Colonic mucosa (tissue), 4 donors: Measurements from ENCODE around the gene ZNF804A. TPM values are rescaled to one million over a fixed set of nuclear protein-coding genes. Genes with fewer than 3 reads are reported as not detected.

Source experiments
- DNase-seq: peaks from one replicate; pipeline ENCODE4 v3.0.0-alpha.2; 2020
- H3K27ac ChIP-seq: fragments of 200-600 bp; one replicate; pipeline ENCODE4 v1.8.0; 2021
- H3K27me3 ChIP-seq: fragments of 200-600 bp; one replicate; pipeline ENCODE4 v1.8.0; 2021
- H3K36me3 ChIP-seq: fragments of 200-600 bp; one replicate; pipeline ENCODE4 v1.8.0; 2021
- H3K4me1 ChIP-seq: fragments of 200-600 bp; one replicate; pipeline ENCODE4 v1.8.0; 2021; ENCODE audit warnings: mild to moderate bottlenecking
- H3K4me3 ChIP-seq: fragments of 200-600 bp; one replicate; pipeline ENCODE4 v1.8.0; 2021
- H3K9ac ChIP-seq, 2 donors: one replicate each; pipeline ENCODE4 v1.7.0; 2013; ENCODE audit warnings: control low read depth in 2 of 2, low read depth in 2 of 2, low read length in 2 of 2
- H3K9me3 ChIP-seq: fragments of 200-600 bp; one replicate; pipeline ENCODE4 v1.8.0; 2021
- CTCF ChIP-seq: fragments of 200-600 bp; IDR thresholded peaks from one replicate; pipeline ENCODE4 v1.8.0; 2022; ENCODE audit warnings: antibody characterized with exemption, mild to moderate bottlenecking
- intact Hi-C: fragments of 100-400 bp; cut with DNase I; formaldehyde crosslinking; loops from one replicate; pipeline ENCODE4 v1.14.1; 2022
- total RNA-seq, 2 donors: library from RNA; stranded (reverse); fragmentation: NEBNext Ultra II Directional in 1 of 2; extraction: Animal tissue kit (Norgen Biotek cat#: 25700) in 1 of 2; gene quantifications; one replicate each; pipeline ENCODE4 v1.2.1, GENCODE V29; 2021
- donor health status: healthy.
- donor health status: DM: no; HTN: no; CAD: no.
- donor health status: DM: no; HTN: no; CAD: no.

ZNF804A gene
- total RNA-seq, 2 donors from 2014 or later, result 0.13 TPM; not detected in 1

GRCh38 chr2:184556639-184557038 is 41.7 kb upstream of the ZNF804A start:
- no peak for TF ChIP-seq CTCF
- no peaks in the 10 kb centered on the region for H3K27me3 ChIP-seq
- no peaks in the 10 kb centered on the region for H3K4me1 ChIP-seq
- no peak overlapping the region for H3K27ac ChIP-seq
- H3K36me3 ChIP-seq, result no peaks in the 10 kb centered on the region
- intact Hi-C loops, result no loop called here
- H3K9ac ChIP-seq, result no peak overlapping the region
- no peak for DNase-seq
- no peaks in the 10 kb centered on the region for H3K9me3 ChIP-seq
- H3K4me3 ChIP-seq, result no peak overlapping the region

- H3K9me3 ChIP-seq, result no peaks in the 10 kb centered on the region
- intact Hi-C loops, result no loop called here
Observed at GRCh38 chr2:184558713-184559464, 39.4 kb upstream of the ZNF804A start.

GRCh38 chr2:184560603-184561002 is 37.7 kb upstream of the ZNF804A start:
- DNase-seq, result no peak
- no peak overlapping the region for H3K9ac ChIP-seq
- intact Hi-C loops, result no loop called here
- H3K4me1 ChIP-seq, result no peaks in the 10 kb centered on the region
- no peak overlapping the region for H3K27ac ChIP-seq
- H3K36me3 ChIP-seq, result no peaks in the 10 kb centered on the region
- H3K27me3 ChIP-seq, result no peaks in the 10 kb centered on the region
- H3K9me3 ChIP-seq, result no peaks in the 10 kb centered on the region
- TF ChIP-seq CTCF, result no peak
- no peak overlapping the region for H3K4me3 ChIP-seq

More at GRCh38 chr2:184558713-184559464, 39.4 kb upstream of the ZNF804A start:
- H3K27ac ChIP-seq, result no peak overlapping the region
- no peak overlapping the region for H3K9ac ChIP-seq
- DNase-seq, result no peak
- no peak for TF ChIP-seq CTCF
- no peak overlapping the region for H3K4me3 ChIP-seq
- no peaks in the 10 kb centered on the region for H3K36me3 ChIP-seq
- H3K27me3 ChIP-seq, result no peaks in the 10 kb centered on the region
- no peaks in the 10 kb centered on the region for H3K4me1 ChIP-seq

GRCh38 chr2:184562532-184562931 is 35.8 kb upstream of the ZNF804A start:
- intact Hi-C loops, result no loop called here
- no peaks in the 10 kb centered on the region for H3K27me3 ChIP-seq
- no peak overlapping the region for H3K27ac ChIP-seq
- H3K4me3 ChIP-seq, result no peak overlapping the region
- H3K4me1 ChIP-seq, result no peaks in the 10 kb centered on the region
- DNase-seq, result no peak
- no peak for TF ChIP-seq CTCF
- H3K9me3 ChIP-seq, result no peaks in the 10 kb centered on the region
- H3K36me3 ChIP-seq, result no peaks in the 10 kb centered on the region
- H3K9ac ChIP-seq, result no peak overlapping the region

- no peaks in the 10 kb centered on the region for H3K27me3 ChIP-seq
- intact Hi-C loops, result no loop called here
Observed at GRCh38 chr2:184564092-184564491, 34.2 kb upstream of the ZNF804A start.

More at GRCh38 chr2:184564092-184564491, 34.2 kb upstream of the ZNF804A start:
- no peaks in the 10 kb centered on the region for H3K36me3 ChIP-seq
- H3K27ac ChIP-seq, result no peak overlapping the region
- DNase-seq, result no peak
- H3K9me3 ChIP-seq, result no peaks in the 10 kb centered on the region
- TF ChIP-seq CTCF, result no peak
- no peak overlapping the region for H3K4me3 ChIP-seq
- no peaks in the 10 kb centered on the region for H3K4me1 ChIP-seq
- H3K9ac ChIP-seq, result no peak overlapping the region
